HG02678 (cell line): Measurements from ENCODE around the gene NUB1.

ENCODE experiments used
- ATAC-seq: cut with Tn5 transposase; IDR thresholded peaks from one replicate; pipeline ENCODE4 v1.9.1; 2021; ENCODE audit warnings: mild to moderate bottlenecking, moderate library complexity; ENCODE audit not compliant: unreplicated experiment

The NUB1 gene

GRCh38 chr7:151376218-151376902 lies 34.7 kb downstream of the NUB1 start:
- ATAC-seq, result no peak

GRCh38 chr7:151377406-151377805 lies 35.8 kb downstream of the NUB1 start:
- no peak for ATAC-seq

- no peak for ATAC-seq
These were observed 36.4 kb downstream of the NUB1 start for GRCh38 chr7:151378011-151378410.

GRCh38 chr7:151378496-151379192 lies 37.0 kb downstream of the NUB1 start:
- no peak for ATAC-seq

GRCh38 chr7:151379193-151379520 lies 37.5 kb downstream of the NUB1 start:
- no peak for ATAC-seq

GRCh38 chr7:151379534-151380198 lies 38.1 kb downstream of the NUB1 start:
- no peak for ATAC-seq

GRCh38 chr7:151380199-151381097 lies 38.8 kb downstream of the NUB1 start:
- ATAC-seq, result no peak

GRCh38 chr7:151381098-151381347 lies 39.4 kb downstream of the NUB1 start:
- ATAC-seq, result no peak

GRCh38 chr7:151381348-151382078 lies 39.9 kb downstream of the NUB1 start:
- no peak for ATAC-seq

- no peak for ATAC-seq
These were observed 40.7 kb downstream of the NUB1 start for GRCh38 chr7:151382079-151382885.

- no peak for ATAC-seq
These were observed 42.2 kb downstream of the NUB1 start for GRCh38 chr7:151383638-151384351.

- ATAC-seq, result no peak
These were observed 42.7 kb downstream of the NUB1 start for GRCh38 chr7:151384352-151384697.

GRCh38 chr7:151384776-151385625 lies 43.4 kb downstream of the NUB1 start:
- no peak for ATAC-seq

- ATAC-seq, result no peak
These were observed 44.2 kb downstream of the NUB1 start for GRCh38 chr7:151385626-151386300.

- no peak for ATAC-seq
These were observed 44.9 kb downstream of the NUB1 start for GRCh38 chr7:151386301-151387160.

- no peak for ATAC-seq
These were observed 45.8 kb downstream of the NUB1 start for GRCh38 chr7:151387161-151388006.
